SU-DHL-6 (cell line): ENCODE measurements around the gene HAP1.

ENCODE experiments used
- H2AFZ ChIP-seq: fragments of 200-600 bp; sonication (generic); 2 replicates; pipeline ENCODE4 v1.6.1; 2014; ENCODE audit warnings: low read depth, mild to moderate bottlenecking, moderate library complexity, mixed read lengths, antibody characterized with exemption, low read length; ENCODE audit not compliant: severe bottlenecking
- H3F3A ChIP-seq: fragments of 200-600 bp; shearing (Covaris generic); 2 replicates; pipeline ENCODE4 v1.6.0; 2016; ENCODE audit warnings: antibody characterized with exemption, mild to moderate bottlenecking; ENCODE audit not compliant: insufficient read depth
- H3K27ac ChIP-seq: fragments of 200-600 bp; sonication (generic); 2 replicates; pipeline ENCODE4 v1.5.1; 2016; ENCODE audit warnings: low read depth, mild to moderate bottlenecking, low read length, moderate library complexity, mixed read lengths
- H3K27me3 ChIP-seq: fragments of 200-600 bp; sonication (generic), shearing (Covaris generic); 2 replicates; pipeline ENCODE4 v1.6.0; 2014; ENCODE audit warnings: mild to moderate bottlenecking, low read length
- H3K36me3 ChIP-seq: fragments of 200-600 bp; sonication (generic); 2 replicates; pipeline ENCODE4 v1.6.1; 2014; ENCODE audit warnings: mild to moderate bottlenecking, low read length, mixed read lengths
- H3K4me2 ChIP-seq: fragments of 300-600, 200-600 bp; shearing (Covaris generic), sonication (generic); 2 replicates; pipeline ENCODE4 v1.6.0; 2014; ENCODE audit warnings: low read length, low read depth, mild to moderate bottlenecking; ENCODE audit not compliant: poor library complexity, severe bottlenecking
- H3K4me3 ChIP-seq: fragments of 200-600 bp; sonication (generic); 2 replicates; pipeline ENCODE4 v1.5.1; 2014; ENCODE audit warnings: antibody characterized with exemption, low read length, mild to moderate bottlenecking, mixed read lengths; ENCODE audit not compliant: insufficient read depth, poor library complexity, severe bottlenecking
- H3K79me2 ChIP-seq: fragments of 200-600 bp; sonication (generic); 2 replicates; pipeline ENCODE4 v1.6.1; 2014; ENCODE audit warnings: mild to moderate bottlenecking, low read length, moderate library complexity; ENCODE audit not compliant: insufficient read depth
- H3K9ac ChIP-seq: fragments of 200-600 bp; sonication (generic); 2 replicates; pipeline ENCODE4 v1.7.0; 2014; ENCODE audit warnings: mild to moderate bottlenecking, low read length
- H3K9me2 ChIP-seq: fragments of 200-600 bp; sonication (generic); replicated peaks from 2 replicates; pipeline ENCODE4 v1.6.1; 2014; ENCODE audit warnings: low read length; ENCODE audit not compliant: insufficient read depth
- H3K9me3 ChIP-seq: fragments of 200-600 bp; sonication (generic); 2 replicates; pipeline ENCODE4 v1.6.1; 2014; ENCODE audit warnings: low read length, mixed read lengths; ENCODE audit not compliant: insufficient read depth
- H4K20me1 ChIP-seq: fragments of 200-600 bp; sonication (generic); 2 replicates; pipeline ENCODE4 v1.6.1; 2014; ENCODE audit warnings: low read depth, mild to moderate bottlenecking, antibody characterized with exemption, low read length, moderate library complexity, mixed read lengths
- EZH2phosphoT487 ChIP-seq: fragments of 200-600 bp; sonication (generic), shearing (Covaris generic); conservative IDR thresholded peaks from 2 replicates; pipeline ENCODE4 v1.6.1; 2018; ENCODE audit warnings: mild to moderate bottlenecking, antibody characterized with exemption, low read length, moderate library complexity, mixed read lengths
- TF ChIP-seq, protein P1 (sequence below): fragments of 200-600 bp; sonication (generic); IDR thresholded peaks from one replicate; pipeline ENCODE4 v1.5.1; 2017; ENCODE audit warnings: antibody characterized with exemption, mild to moderate bottlenecking, low read length, moderate library complexity; ENCODE audit not compliant: insufficient read depth, poor library complexity, severe bottlenecking

The HAP1 gene

DNA sequence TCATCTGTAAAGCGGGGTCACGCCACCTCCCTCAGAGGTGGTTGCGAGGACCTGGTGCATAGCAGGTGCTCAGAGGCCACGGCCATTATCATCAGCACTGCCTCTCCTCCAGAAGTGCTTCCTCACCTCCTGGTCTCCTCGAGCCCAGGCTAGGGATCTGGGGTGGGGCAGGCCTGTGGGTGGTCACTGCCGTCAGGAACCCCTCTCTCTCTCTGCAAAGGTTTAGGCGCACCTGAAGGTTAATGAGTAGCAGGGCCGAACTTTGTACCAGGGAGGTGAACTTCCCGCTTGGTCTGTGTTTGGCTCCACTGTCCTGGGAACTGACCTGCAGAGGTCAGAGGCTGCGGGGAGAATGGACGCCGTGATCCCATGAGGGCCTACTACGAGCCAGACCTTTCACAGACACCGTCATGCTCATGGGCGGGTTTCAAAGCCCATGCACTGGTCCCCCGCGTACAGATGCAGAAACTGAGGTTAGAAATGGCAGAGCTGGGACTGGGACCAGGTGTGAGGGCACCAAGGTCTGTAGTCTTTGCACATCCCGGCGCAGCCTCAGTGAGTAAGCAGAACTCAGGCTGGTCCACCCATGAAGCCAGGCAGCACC is 38.2 kb upstream of the HAP1 start:
- no peaks in the 10 kb centered on the region for H3K79me2 ChIP-seq
- H3K27me3 ChIP-seq, result no peaks in the 10 kb centered on the region
- H4K20me1 ChIP-seq, result no peaks in the 10 kb centered on the region
- no peak overlapping the region for H3K4me3 ChIP-seq
- TF ChIP-seq, protein P1, sequence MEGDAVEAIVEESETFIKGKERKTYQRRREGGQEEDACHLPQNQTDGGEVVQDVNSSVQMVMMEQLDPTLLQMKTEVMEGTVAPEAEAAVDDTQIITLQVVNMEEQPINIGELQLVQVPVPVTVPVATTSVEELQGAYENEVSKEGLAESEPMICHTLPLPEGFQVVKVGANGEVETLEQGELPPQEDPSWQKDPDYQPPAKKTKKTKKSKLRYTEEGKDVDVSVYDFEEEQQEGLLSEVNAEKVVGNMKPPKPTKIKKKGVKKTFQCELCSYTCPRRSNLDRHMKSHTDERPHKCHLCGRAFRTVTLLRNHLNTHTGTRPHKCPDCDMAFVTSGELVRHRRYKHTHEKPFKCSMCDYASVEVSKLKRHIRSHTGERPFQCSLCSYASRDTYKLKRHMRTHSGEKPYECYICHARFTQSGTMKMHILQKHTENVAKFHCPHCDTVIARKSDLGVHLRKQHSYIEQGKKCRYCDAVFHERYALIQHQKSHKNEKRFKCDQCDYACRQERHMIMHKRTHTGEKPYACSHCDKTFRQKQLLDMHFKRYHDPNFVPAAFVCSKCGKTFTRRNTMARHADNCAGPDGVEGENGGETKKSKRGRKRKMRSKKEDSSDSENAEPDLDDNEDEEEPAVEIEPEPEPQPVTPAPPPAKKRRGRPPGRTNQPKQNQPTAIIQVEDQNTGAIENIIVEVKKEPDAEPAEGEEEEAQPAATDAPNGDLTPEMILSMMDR, result no peak
- no peaks in the 10 kb centered on the region for H3K9me2 ChIP-seq
- H3K9me3 ChIP-seq, result no peaks in the 10 kb centered on the region
- no peak overlapping the region for H3K4me2 ChIP-seq
- H2AFZ ChIP-seq, result no peak overlapping the region
- H3F3A ChIP-seq, result no peaks in the 10 kb centered on the region
- no peaks in the 10 kb centered on the region for H3K36me3 ChIP-seq
- no peak overlapping the region for H3K27ac ChIP-seq
- no peak overlapping the region for H3K9ac ChIP-seq

DNA sequence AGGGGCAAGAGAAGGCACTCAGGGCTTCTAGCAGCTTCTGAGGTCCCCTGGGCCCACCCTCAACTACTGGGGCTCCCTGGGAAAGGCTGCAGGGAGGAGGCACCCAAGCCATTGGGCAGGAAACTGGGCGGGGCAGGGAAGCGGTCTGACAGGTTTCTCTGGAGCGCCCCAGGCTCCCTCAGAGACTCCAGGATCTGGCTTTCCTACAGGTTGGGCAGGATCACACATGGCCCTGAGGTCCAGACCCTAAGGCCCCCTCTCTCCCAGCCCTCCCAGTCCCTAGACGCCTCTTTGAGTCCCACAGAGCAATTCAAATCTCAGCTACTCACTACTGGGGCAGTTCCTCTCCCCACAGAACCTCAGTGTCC is 37.8 kb upstream of the HAP1 start:
- Histone ChIP-seq H3K27me3 (no peaks in the 10 kb centered on the region), H4K20me1 (no peaks in the 10 kb centered on the region), H3K9me2 (no peaks in the 10 kb centered on the region), H3K27ac (no peak overlapping the region), H3K36me3 (no peaks in the 10 kb centered on the region), H3K4me2 (no peak overlapping the region), H3K9ac (no peak overlapping the region), H3K4me3 (no peak overlapping the region), H3K79me2 (no peaks in the 10 kb centered on the region), H2AFZ (peak overlapping the region; percentile 50), H3F3A (no peaks in the 10 kb centered on the region), H3K9me3 (no peaks in the 10 kb centered on the region)
- TF ChIP-seq, protein P1, result no peak
- no peak for TF ChIP-seq EZH2phosphoT487

DNA sequence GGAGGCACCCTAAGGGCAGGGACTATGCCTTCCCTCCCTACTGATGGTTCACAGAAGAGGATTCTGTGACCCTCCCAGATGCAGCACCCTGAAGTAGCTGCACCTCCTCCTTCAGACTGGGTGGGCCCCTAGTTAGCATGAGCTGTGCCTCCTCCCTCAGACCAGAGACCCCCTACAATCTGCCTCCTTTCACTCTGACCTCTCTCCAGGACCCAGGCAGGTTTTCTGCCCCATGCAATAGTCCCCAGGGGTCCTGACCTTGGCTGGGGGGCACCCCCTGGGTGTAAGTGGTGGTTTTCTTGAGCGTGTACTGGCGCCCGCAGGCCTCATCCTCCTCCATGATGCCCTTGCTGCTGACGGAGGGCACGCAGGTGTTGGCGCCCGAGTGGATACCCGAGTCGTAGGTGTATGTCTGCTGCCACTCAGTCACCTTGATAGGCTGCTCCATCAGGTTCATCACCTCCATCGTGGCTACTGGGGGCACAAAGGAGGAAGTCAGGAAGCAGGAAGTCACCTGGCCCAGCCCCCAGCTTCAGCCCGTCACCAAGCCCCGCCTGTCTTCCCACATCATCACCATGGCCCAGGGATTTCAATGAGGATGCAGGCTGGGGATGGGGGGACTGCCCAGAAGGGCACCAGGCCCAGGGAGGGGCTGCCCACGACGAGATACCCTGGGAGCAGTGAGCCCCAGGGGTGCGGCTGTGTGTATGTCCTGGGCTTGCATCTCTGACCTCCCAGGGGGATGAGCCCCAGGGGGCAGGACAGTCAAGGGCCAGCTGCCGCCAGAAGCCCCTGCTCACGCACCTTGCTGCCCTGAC is 37.2 kb upstream of the HAP1 start:
- H3K4me3 ChIP-seq, result no peak overlapping the region
- no peak overlapping the region for H3K4me2 ChIP-seq

More for the DNA sequence above, 37.2 kb upstream of the HAP1 start:
- Histone ChIP-seq H2AFZ (peak overlapping the region; percentile 50), H3K36me3 (no peaks in the 10 kb centered on the region), H3K27me3 (no peaks in the 10 kb centered on the region), H3F3A (no peaks in the 10 kb centered on the region), H3K9me2 (no peaks in the 10 kb centered on the region), H3K9ac (no peak overlapping the region), H3K9me3 (no peaks in the 10 kb centered on the region), H3K27ac (no peak overlapping the region), H3K79me2 (no peaks in the 10 kb centered on the region), H4K20me1 (no peaks in the 10 kb centered on the region)
- no peak for TF ChIP-seq EZH2phosphoT487
- TF ChIP-seq, protein P1, result no peak
